ENCODE measurements around the gene NMB. TPM values are rescaled to one million over a fixed set of nuclear protein-coding genes. Genes with fewer than 3 reads are reported as not detected.
A peak's percentile ranks its signal among the peaks of the same experiment; 100 is the strongest.

NMB gene, protein sequence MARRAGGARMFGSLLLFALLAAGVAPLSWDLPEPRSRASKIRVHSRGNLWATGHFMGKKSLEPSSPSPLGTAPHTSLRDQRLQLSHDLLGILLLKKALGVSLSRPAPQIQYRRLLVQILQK
- 2.0 TPM for total RNA-seq
- long read RNA-seq, partial matches to known transcripts: 0 of 1 reads
- long read RNA-seq, other reads (novel, unspliced or antisense): 0 of 1 reads

- intact Hi-C loops (cut with micrococcal nuclease): no loop called here
- Histone ChIP-seq H3K27me3 (ENCODE audit: low read depth) (no peaks in the 10 kb centered on the region), H3K4me1 (peaks cover 43% of the 10 kb centered on the region), H3K27ac (replicated peaks) (peak within 1 kb of the TSS; percentile 86), H3K4me3 (peak within 1 kb of the TSS; percentile 77), H3K9me3 (replicated peaks) (no peaks in the 10 kb centered on the region), H3K36me3 (no peaks in the 10 kb centered on the region)
- peak; percentile 74 for DNase-seq
- TF ChIP-seq CTCF (IDR thresholded peaks at IDR 0.05; ENCODE audit: borderline replicate concordance): peak; percentile 64
Observed at GRCh38 chr15:84658080-84658787, at the start of gene NMB. NMB (minus strand) TSS chr15:84658199; CDS start chr15:84658152, 47 bp downstream.

- intact Hi-C loops (cut with micrococcal nuclease): no loop called here
- H3K4me1 ChIP-seq: peaks cover 55% of the 10 kb centered on the region
- H3K27ac ChIP-seq (replicated peaks): peak overlapping the region; percentile 71
- no peaks in the 10 kb centered on the region for H3K9me3 ChIP-seq (replicated peaks)
- H3K4me3 ChIP-seq: no peak overlapping the region
- TF ChIP-seq CTCF (IDR thresholded peaks at IDR 0.05; ENCODE audit: borderline replicate concordance): no peak
- H3K27me3 ChIP-seq (ENCODE audit: low read depth): no peaks in the 10 kb centered on the region
- no peak for DNase-seq
- no peaks in the 10 kb centered on the region for H3K36me3 ChIP-seq
Observed at GRCh38 chr15:84703808-84704207, 45.8 kb upstream of the NMB start.

GRCh38 chr15:84702961-84703482 is 45.0 kb upstream of the NMB start:
- no peak for TF ChIP-seq CTCF (IDR thresholded peaks at IDR 0.05; ENCODE audit: borderline replicate concordance)
- intact Hi-C loops (cut with micrococcal nuclease): no loop called here
- peak overlapping the region; percentile 71 for H3K27ac ChIP-seq (replicated peaks)
- DNase-seq: peak; percentile 34
- no peak overlapping the region for H3K4me3 ChIP-seq
- no peaks in the 10 kb centered on the region for H3K27me3 ChIP-seq (ENCODE audit: low read depth)
- H3K9me3 ChIP-seq (replicated peaks): no peaks in the 10 kb centered on the region
- H3K4me1 ChIP-seq: peaks cover 59% of the 10 kb centered on the region
- H3K36me3 ChIP-seq: no peaks in the 10 kb centered on the region

DNA sequence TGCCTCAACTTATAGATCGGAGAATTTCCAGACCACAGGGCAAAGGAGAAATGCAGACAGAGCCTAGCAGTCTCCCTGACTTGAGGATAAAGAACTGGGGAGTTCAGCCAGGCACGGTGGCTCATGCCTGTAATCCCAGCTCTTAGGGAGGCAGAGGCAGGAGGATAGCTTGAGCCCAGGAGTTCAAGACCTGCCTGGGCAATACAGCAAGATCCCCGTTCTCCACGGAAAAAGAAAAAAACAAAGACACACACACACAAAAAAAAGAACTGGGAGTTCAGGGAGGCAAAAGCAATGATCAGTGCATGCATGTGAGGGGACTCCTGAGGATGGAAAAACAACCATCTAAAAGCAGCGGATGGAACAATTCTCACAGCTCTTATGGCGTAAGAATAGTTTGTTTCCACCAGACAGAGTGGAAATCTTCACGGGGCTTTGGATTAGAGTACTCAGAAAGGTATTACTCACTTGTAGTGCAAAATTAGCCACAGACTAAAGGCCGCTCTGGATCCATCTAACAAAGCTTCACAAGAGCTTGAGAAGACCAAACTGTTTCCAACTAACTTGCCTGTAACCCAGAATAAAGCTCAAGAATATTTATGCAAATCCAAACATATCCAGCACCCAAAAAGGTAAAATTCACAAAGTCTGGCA is 41.7 kb upstream of the NMB start:
- H3K4me1 ChIP-seq: peaks cover 57% of the 10 kb centered on the region

More for the DNA sequence above, 41.7 kb upstream of the NMB start:
- Histone ChIP-seq H3K27me3 (ENCODE audit: low read depth) (no peaks in the 10 kb centered on the region), H3K27ac (replicated peaks) (no peak overlapping the region), H3K4me3 (no peak overlapping the region), H3K36me3 (no peaks in the 10 kb centered on the region), H3K9me3 (replicated peaks) (no peaks in the 10 kb centered on the region)
- intact Hi-C loops (cut with micrococcal nuclease): no loop called here
- TF ChIP-seq CTCF (IDR thresholded peaks at IDR 0.05; ENCODE audit: borderline replicate concordance): no peak
- no peak for DNase-seq

Data from left ventricle myocardium inferior (tissue), 1 donor.